ENCODE results near the gene WDR18. TPM values are rescaled to one million over a fixed set of nuclear protein-coding genes. Genes with fewer than 3 reads are reported as not detected.

Gene WDR18
- total RNA-seq, 1 experiment from 2014 or later: 47.5 TPM

GRCh38 chr19:945401-946252 is 38.5 kb upstream of the WDR18 start:
- H3K9me3 ChIP-seq (replicated peaks): no peaks in the 10 kb centered on the region
- H3K27ac ChIP-seq: no peak overlapping the region
- H3K4me3 ChIP-seq: no peak overlapping the region
- no peaks in the 10 kb centered on the region for H3K27me3 ChIP-seq
- no peak for DNase-seq
- H3K4me1 ChIP-seq: no peaks in the 10 kb centered on the region
- peaks cover 11% of the 10 kb centered on the region; the same call in 1 of the 2 replicates for H3K36me3 ChIP-seq

GRCh38 chr19:947090-947706 is 36.9 kb upstream of the WDR18 start:
- Histone ChIP-seq H3K36me3 (peaks cover 11% of the 10 kb centered on the region; the same call in 1 of the 2 replicates), H3K27me3 (no peaks in the 10 kb centered on the region), H3K9me3 (replicated peaks) (no peaks in the 10 kb centered on the region), H3K27ac (no peak overlapping the region), H3K4me3 (no peak overlapping the region), H3K4me1 (no peaks in the 10 kb centered on the region)
- DNase-seq: no peak

- DNase-seq: no peak
- Histone ChIP-seq H3K36me3 (peaks cover 11% of the 10 kb centered on the region; the same call in 1 of the 2 replicates), H3K4me3 (no peak overlapping the region), H3K4me1 (no peaks in the 10 kb centered on the region), H3K27me3 (no peaks in the 10 kb centered on the region), H3K9me3 (replicated peaks) (no peaks in the 10 kb centered on the region), H3K27ac (no peak overlapping the region)
These were observed 36.2 kb upstream of the WDR18 start for GRCh38 chr19:947707-948539.

GRCh38 chr19:948842-949496 is 35.2 kb upstream of the WDR18 start:
- Histone ChIP-seq H3K36me3 (peaks cover 7% of the 10 kb centered on the region; the same call in 1 of the 2 replicates), H3K27ac (no peak overlapping the region), H3K27me3 (no peaks in the 10 kb centered on the region), H3K9me3 (replicated peaks) (no peaks in the 10 kb centered on the region), H3K4me3 (no peak overlapping the region), H3K4me1 (no peaks in the 10 kb centered on the region)
- no peak for DNase-seq

DNA sequence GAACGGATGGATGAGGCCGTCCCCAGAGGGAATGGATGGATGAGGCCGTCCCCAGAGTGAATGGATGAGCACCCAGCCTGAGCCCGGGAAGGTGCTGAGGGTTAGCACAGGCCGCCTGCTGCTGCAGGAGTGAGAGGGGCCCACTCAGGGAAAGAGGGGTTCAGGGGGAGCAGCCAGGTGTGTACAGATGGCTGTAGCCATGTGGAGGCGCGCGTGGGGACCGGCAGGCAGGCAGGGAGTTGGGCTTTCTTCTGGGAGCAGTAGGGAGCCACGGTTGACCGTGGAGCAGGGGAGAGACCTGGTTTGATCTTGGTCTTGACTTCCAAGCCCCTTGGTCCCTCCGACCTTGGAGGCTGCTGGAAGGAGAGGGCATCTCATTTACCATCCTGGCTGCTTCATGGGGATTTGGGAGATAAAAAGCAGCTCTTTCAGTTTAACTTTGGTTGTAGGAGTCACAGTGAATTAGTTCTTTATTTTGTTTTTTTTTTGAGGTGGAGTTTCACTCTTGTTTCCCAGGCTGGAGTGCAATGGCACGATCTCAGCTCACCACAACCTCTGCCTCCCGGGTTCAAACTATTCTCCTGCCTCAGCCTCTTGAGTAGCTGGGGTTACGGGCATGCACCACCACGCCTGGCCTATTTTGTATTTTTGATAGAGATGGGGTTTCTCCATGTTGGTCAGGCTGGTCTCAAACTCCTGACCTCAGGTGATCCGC is 33.6 kb upstream of the WDR18 start:
- Histone ChIP-seq H3K27me3 (no peaks in the 10 kb centered on the region), H3K4me1 (no peaks in the 10 kb centered on the region), H3K27ac (no peak overlapping the region)

DNA sequence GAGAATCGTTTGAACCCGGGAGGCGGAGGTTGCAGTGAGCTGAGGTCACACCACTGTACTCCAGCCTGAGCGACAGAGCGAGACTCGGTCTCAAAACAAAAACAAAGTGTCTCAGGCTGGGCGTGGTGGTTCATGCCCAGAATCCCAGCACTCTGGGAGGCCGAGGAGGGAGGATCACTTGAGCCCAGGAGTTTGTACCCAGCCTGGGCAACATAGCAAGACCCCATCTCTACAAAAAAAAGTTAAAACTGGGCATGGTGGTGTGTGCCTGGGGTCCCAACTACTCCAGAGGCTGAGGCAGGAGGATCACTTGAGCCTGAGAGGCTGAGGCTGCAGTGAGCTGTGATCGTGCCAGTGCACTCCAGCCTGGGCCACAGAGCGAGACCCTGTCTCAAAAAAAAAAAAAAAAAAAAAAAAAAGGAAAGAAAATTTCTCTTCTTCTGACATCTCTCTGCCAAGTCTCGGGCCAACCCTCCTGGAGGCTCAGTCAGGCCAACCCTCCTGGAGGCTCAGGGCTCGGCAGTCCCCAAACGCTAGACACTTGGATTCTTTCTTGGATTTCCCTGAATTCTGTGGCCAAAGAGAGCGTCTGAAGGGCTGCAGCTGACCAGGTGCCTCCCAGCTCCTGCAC is 32.0 kb upstream of the WDR18 start:
- H3K4me3 ChIP-seq: no peak overlapping the region
- no peaks in the 10 kb centered on the region for H3K4me1 ChIP-seq
- no peak for DNase-seq
- peaks cover 7% of the 10 kb centered on the region; the same call in 1 of the 2 replicates for H3K36me3 ChIP-seq
- H3K9me3 ChIP-seq (replicated peaks): no peaks in the 10 kb centered on the region
- H3K27me3 ChIP-seq: no peaks in the 10 kb centered on the region
- no peak overlapping the region for H3K27ac ChIP-seq

More for the DNA sequence above, 33.6 kb upstream of the WDR18 start:
- H3K36me3 ChIP-seq: peaks cover 7% of the 10 kb centered on the region; the same call in 1 of the 2 replicates
- DNase-seq: no peak
- no peaks in the 10 kb centered on the region for H3K9me3 ChIP-seq (replicated peaks)
- H3K4me3 ChIP-seq: no peak overlapping the region

GRCh38 chr19:952680-953444 is 31.3 kb upstream of the WDR18 start:
- Histone ChIP-seq H3K4me1 (no peaks in the 10 kb centered on the region), H3K27ac (no peak overlapping the region), H3K36me3 (0 out of 2 replicates have a peak, but pooled peaks cover under 1% of the 10 kb centered on the region), H3K9me3 (replicated peaks) (no peaks in the 10 kb centered on the region), H3K4me3 (no peak overlapping the region), H3K27me3 (no peaks in the 10 kb centered on the region)
- no peak for DNase-seq

- no peaks in the 10 kb centered on the region for H3K4me1 ChIP-seq
- no peak overlapping the region for H3K27ac ChIP-seq
- DNase-seq: no peak
- H3K9me3 ChIP-seq (replicated peaks): no peaks in the 10 kb centered on the region
- H3K27me3 ChIP-seq: no peaks in the 10 kb centered on the region
- no peaks in the 10 kb centered on the region for H3K36me3 ChIP-seq
- no peak overlapping the region for H3K4me3 ChIP-seq
These were observed 30.5 kb upstream of the WDR18 start for GRCh38 chr19:953445-954271.

DNA sequence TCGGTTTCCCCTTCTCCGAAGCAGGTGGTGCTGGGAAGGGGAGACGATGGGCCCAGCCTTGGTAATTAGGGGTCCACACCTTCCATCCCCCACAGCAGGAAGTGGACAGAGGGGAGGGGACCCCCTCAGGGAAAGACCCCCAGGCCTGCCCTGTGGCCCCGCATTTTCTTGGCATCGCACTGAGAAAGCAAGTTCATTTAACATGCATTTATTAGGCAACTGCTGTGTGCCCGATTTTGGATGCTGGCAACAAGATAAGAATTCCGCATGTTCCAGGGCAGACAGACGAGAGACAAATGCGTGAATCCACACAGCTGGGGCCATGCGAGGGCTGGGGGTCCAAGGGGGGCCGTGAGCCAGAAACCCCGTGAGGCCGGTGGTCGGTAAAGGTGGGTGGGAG is 29.9 kb upstream of the WDR18 start:
- Histone ChIP-seq H3K9me3 (replicated peaks) (no peaks in the 10 kb centered on the region), H3K4me3 (no peak overlapping the region), H3K27ac (no peak overlapping the region), H3K27me3 (no peaks in the 10 kb centered on the region), H3K36me3 (no peaks in the 10 kb centered on the region), H3K4me1 (no peaks in the 10 kb centered on the region)
- no peak for DNase-seq

- Histone ChIP-seq H3K27me3 (no peaks in the 10 kb centered on the region), H3K9me3 (replicated peaks) (no peaks in the 10 kb centered on the region), H3K4me3 (no peak overlapping the region), H3K4me1 (no peaks in the 10 kb centered on the region), H3K36me3 (peaks cover 1% of the 10 kb centered on the region), H3K27ac (no peak overlapping the region)
- no peak for DNase-seq
These were observed 29.3 kb upstream of the WDR18 start for GRCh38 chr19:954672-955494.

DNA sequence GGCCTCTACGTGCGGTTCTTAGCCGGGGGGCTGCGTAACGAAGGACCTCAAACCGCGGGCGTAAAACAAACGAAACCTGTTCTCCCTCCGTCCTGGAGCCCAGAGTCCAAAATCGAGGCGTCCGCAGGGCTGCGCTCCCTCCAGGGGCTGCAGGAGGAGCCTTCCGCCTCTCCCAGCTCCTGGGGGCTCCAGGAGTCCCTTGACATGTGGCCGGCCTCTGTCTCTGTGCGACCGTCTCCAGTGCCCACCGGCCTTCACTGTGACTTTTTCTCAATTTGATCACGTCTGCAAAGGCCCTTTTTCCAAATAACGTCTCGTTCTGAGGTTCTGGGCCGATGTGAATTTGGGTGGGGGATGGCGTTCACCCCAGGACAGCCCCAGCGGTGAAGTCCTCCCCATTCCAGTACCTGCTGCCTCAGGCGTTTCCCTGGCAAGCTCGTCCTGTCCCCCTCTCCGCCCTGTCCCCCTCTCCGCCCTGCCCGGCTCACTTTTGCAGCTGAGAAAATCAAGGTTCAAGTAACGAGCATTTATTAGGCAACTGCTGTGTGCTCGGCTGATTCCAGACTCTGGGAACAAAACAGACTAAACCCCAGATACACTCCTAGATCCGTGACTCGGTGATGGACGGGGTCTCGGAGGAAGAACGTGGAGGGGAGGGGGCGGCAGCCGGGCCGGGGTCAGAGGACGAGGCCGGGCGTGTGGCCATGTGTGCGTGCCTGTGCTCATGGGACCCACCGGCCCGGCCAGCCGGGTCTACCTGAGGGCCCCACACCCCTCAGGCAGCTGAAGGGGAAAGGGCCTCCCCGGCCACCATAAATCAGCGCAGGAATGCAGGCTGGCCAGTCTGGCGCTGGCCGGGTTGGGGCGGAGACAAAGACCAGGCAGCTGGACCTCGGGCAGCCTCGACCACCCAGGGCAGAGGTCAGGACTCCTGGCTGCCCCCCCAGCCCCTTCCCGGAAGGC is 28.1 kb upstream of the WDR18 start:
- no peaks in the 10 kb centered on the region for H3K4me1 ChIP-seq
- H3K4me3 ChIP-seq: no peak overlapping the region
- no peak overlapping the region for H3K27ac ChIP-seq
- H3K36me3 ChIP-seq: peaks cover 9% of the 10 kb centered on the region
- DNase-seq: no peak
- H3K9me3 ChIP-seq (replicated peaks): no peaks in the 10 kb centered on the region
- H3K27me3 ChIP-seq: no peaks in the 10 kb centered on the region

All from SJCRH30 (cell line).